EL (cell line): Measurements from ENCODE around the gene TST.
A peak's percentile ranks its signal among the peaks of the same experiment; 100 is the strongest.
"Not testable (repeated sequence)": the region's sequence is repeated elsewhere in the genome, so short reads cannot be mapped to it uniquely, and the experiment has no call there.

ENCODE experiments used
- DNase-seq: peaks from one replicate; pipeline ENCODE4 v3.0.0-alpha.2; 2016

TST gene

DNA sequence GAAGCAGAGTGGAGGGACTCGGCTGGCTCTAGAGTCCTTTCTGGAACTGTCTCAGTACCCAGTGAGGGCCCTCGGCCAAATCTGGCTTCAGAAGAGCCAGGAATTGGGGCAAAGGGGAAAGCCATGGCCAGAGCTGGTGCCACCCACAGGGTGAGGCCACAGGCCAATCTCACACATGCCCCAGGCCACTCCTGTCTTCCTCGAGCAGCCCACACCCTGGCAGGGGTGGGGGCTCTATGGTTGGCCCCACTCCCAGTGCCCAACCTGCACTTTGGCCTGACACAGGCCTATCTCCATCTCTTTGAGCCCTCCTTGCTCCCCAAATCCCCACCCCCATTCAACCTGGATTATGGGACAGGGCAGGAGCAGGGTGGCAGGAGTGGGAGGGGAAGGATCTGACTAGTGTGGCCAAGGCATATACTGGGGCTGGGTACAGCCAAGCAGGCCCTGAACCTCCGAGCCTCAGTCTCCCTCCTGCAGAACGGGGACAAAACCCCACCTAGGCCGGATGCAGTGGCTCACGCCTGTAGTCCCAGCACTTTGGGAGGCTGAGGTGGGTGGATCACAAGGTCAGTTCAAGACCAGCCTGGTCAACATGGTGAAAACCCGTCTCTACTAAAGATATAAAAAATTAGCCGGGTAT lies 6.9 kb downstream of the TST start:
- no peak for DNase-seq

- DNase-seq: no peak
Observed at GRCh38 chr22:37011472-37011871, 7.8 kb downstream of the TST start.

- no peak for DNase-seq
Observed at GRCh38 chr22:37010976-37011375, 8.3 kb downstream of the TST start.

DNA sequence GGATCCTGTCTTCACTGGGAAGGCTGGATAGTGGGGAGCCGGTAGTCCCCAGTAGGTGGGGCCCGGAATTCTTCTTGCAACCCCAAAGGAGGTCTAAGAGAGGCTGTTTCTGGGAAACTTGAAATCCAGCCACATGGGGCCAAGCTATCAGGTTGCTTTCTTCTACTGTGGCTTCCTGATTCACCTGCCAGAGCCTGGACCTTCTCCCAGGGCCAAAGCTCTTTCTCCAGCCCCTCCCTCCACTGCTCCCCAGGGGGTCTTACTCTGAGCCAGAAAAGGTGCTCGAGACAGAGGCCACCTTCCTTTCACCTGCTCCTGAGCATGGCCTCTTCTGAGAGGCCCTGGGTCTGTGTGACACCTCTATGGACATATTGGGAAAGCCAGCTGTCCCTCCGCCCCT lies 9.1 kb downstream of the TST start:
- DNase-seq: no peak

DNA sequence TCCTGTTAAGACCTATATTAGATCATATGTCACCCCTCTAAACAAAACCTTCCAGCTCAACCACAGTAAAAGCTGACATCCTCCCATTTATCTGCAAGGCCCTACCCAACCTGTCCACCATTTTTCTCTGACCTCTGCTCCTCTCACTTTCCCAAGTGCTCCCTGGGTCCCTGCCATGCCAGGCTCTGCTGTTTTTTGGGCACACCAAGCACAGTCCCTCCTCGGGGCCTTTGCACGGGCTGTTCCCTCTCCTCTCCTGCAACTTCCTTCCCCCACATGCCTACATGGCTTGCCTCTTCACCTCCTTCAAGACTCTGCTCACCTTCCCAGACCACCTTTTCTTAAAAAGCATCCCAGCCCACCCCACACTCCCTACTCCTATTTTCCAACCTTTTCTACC lies 9.8 kb downstream of the TST start:
- no peak for DNase-seq

- DNase-seq: no peak
Observed at GRCh38 chr22:37008365-37008764, 10.9 kb downstream of the TST start.

DNA sequence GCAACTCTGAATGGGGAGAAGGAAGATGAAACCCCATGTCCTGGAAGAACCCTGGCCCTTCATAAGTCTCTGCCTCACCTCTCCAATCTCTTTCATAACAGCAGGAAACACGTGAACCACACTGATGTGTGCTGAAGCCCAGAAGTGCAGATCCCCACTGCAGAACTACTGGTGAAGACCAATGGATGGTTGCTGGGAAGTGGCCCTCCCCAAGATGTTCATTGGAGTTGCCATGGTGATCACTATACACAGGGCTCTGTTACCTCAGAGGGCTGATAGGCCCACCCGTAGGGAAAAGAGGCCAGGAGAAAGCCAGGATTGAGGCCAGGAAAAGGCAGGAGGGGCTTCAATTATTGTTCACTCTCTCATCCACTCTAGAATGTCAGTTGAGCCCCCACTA lies 11.6 kb downstream of the TST start:
- DNase-seq: no peak

GRCh38 chr22:37002633-37003032 lies 16.6 kb downstream of the TST start:
- DNase-seq: no peak

DNA sequence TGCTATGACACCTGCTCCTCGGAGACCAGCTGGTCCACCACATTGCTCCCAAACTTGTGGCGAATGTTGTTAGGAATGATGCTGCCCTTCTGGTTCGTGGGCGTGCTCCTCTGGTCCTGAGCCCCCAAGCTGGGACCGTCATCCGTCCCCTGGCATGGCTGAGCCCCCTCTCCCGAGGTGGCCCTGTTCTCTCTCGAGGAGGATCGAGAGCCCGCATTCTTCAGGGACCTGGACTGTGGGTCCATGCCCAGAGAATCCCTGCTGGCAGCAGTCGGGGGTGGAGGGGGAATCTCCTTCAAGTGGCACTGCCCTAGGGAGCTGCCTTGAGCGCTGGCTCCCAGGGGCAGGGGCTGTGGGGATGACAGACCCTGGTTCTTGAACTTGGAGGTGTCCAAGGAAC lies 17.4 kb downstream of the TST start:
- DNase-seq: no peak

DNA sequence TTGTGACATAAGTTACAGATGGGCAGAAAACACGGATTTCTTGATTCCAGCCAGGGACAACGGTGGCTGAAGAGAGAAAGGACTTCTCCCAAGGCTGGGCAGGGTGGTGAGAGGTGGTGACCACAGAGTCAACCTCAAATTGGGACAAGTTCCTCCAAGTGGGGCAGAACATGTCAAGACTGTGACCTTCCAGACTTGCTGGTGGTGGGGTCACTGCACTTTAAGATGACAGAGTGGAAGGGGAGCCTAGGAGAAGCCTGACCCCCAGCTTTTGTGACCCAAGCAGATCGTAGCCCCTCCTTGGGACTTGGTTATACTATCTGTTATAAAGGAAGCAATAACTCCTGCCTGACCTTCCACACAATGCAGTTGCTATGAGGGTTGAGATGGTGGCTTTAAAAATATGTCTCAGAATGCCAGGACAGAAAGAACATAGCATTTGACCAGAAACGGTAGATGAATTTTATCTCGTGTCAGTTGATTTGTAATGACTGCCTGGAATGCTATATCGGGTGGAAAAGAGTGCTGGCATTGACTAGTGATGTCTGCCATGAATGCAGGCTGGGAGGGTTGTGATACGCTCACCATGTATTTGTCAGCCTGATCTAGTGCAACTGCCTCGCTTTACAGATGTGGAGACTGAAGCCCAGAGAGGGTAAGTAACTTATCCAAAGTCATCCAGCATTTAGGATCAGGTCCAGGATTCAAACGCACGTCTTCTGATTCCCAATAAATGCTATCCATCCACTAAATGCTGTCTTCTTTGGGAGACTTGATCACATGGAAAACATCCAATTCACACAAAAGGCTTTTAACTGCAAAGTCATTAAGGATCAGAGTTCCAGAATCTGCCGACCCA lies 18.3 kb downstream of the TST start:
- no peak for DNase-seq

DNA sequence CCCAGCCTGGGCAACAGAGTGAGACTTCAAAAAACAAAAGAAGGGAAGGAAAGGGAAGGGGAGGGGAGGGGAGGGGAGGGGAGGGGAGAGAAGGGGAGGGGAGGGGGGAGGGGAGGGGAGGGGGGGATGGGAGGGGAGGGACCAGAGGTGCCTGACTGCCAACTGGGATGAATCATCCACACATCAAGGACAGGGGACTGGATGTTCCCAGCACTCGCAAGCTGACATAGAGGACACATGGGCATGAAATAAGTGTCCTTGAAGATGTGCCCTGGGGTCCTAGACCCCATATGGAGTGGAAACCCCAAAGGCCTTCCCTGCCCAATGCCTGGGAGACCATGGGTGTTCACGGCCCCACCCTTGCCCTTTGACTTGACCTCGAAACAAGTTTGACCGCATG lies 19.8 kb downstream of the TST start:
- no peak for DNase-seq

DNA sequence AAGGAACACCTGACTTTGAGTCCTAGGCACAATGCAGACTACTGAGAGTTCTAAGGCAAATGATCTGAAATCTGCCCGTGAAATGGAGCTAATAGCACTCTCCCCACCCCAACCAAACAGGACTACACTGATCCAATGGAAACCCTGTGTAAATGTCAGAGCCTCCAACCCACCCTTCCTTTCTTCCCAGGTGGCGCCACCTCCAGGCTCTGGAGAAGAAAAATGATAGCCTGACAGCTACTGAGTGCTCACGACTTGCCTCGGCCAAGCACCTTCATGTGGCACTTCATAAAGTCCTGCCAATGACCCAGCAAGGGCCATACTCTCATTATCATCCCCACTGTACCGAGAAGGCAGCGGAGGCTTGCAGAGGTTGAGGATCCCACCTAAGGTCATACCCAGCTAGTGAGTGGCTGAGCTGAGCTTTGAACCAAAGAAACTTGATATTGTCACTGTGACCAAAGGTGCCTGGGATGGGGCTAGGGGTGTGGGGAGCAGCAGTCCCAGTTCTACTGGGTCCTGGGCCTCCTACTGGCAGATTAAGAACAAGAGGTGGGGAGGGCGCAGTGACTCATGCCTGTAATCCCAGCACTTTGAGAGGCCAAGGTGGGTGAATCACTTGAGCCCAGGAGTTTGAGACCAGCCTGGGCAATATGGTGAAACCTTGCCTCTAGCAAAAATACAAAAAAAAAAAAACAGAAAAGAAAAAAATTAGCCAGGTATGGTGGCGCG lies 20.5 kb downstream of the TST start:
- peak; percentile 48 for DNase-seq

- no peak for DNase-seq
Observed at GRCh38 chr22:36997746-36998145, 21.5 kb downstream of the TST start.

DNA sequence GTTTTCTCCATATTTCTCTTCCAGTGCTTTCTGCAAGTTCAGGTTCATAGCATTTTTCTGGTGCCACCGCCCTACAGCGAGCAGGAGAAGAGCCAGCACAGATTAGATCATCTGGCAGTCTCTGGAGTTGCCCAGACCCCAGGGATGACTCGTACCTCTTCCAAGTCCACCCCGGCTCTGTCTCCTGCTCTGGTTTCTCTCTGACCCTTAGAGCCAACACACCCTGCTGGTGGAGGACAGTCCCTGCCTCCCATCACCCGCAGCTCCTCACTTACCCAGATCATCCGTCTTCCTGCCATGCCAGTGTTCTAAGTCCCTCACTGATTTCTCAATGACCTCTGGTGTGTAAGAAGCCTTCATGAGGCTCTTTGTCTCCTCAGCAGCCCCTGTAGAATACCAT lies 28.0 kb downstream of the TST start:
- DNase-seq: no peak

- no peak for DNase-seq
Observed at GRCh38 chr22:36990457-36990856, 28.8 kb downstream of the TST start.

- DNase-seq: not testable (repeated sequence)
Observed at GRCh38 chr22:36989012-36989411, 30.2 kb downstream of the TST start.

GRCh38 chr22:36988075-36988832 lies 31.0 kb downstream of the TST start:
- no peak for DNase-seq

GRCh38 chr22:36986242-36986821 lies 32.9 kb downstream of the TST start:
- no peak for DNase-seq

DNA sequence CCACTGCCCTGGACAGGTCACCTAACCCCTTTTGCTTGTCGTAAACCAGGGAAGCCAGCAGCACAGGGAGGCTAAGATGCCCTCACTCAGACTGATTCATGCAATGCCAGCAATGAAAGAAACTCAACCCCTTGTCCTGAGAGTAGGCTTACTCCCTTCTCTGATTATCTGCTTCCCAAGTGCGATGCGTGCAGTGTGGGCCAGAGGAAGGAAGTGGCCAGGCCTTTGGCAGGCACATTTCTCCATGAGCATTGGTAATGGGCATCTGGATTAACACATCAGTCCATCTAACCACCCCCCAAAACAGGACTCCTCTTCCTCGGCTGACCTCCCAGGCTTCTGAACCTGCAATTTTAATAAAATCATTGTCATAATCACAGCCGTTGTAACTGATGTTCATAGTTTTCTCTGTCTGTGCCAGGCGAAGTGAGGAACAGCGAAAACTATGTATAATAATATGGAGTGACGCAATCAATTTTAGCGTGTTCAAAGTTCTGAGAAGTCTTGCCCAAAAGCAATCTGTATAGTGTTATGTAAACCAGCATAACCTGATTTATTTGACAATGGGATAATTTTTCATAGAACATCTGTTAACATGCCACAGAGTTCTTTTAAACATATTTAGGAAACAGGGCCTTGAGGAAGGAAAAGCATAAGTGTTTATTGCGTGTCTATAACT lies 33.9 kb downstream of the TST start:
- DNase-seq: no peak

GRCh38 chr22:36982136-36982535 lies 37.1 kb downstream of the TST start:
- no peak for DNase-seq

DNA sequence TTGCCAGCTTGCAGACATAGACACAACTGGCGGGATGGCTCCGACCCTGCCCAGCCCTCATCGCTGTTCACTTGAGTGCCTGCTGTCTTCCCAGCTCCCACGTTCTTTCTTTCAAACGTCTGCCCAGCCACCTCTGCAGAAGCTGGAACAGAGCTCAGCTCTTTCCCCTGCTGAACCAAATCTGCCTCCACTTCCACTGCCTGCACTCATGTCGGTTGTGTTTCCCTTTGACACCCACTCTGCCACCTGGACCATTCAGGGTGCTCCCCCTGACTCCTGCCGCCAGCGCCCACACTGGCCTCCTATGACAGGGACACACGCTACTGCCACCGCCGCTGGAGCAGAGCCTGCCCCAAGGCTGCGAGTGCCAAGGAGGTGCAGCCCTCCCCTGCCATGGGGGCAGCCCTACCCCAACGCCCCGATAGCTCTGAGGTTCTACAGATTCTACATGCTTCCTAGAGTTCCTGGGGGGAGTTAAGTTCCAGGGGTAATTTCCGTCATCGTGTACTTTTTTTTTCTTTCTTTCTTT lies 37.9 kb downstream of the TST start:
- no peak for DNase-seq
